HUDEP-2 (cell line): ENCODE measurements around the gene TMEM129.
A peak's percentile ranks its signal among the peaks of the same experiment; 100 is the strongest.
"Not testable (repeated sequence)": the region's sequence is repeated elsewhere in the genome, so short reads cannot be mapped to it uniquely, and the experiment has no call there.

Experiments
- DNase-seq, 76 experiments: peaks; one replicate each; lab custom pipeline; 2025; ENCODE audit not compliant: unreplicated experiment in 76 of 76; lab: John Stamatoyannopoulos, UW

TMEM129 gene

DNA sequence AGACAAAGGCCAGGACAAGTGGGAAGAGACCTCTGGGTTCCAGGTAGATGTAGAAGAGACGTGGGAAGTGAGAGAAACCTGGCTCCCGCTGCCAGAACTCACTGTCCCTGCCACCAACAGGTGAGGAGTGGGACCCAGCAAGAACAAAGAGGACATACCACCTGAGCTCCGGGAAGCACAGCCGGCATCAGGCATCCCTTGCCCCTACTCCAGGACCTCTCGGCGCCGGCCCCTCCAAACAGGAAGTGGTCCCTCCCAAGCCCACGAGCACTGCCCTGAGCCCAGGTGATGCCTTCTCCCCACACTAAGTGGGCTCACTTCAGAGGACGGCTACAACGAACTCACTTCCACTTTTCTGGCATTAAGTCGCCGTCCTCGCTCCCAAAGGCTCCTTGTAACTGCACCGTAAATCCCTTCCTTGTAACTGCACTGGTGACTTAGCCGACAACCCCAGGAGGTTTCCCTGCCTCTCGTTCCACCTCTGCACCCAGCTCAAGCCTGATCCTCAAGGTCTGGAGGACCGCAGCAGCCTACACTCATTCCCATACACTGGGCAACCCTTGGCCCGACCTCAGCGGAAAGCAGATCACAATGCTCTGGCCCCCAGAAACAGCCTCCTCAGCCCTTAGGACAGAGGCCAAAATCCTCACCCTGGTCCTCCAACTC lies 45.9 kb downstream of the TMEM129 start:
- no peak for DNase-seq

DNA sequence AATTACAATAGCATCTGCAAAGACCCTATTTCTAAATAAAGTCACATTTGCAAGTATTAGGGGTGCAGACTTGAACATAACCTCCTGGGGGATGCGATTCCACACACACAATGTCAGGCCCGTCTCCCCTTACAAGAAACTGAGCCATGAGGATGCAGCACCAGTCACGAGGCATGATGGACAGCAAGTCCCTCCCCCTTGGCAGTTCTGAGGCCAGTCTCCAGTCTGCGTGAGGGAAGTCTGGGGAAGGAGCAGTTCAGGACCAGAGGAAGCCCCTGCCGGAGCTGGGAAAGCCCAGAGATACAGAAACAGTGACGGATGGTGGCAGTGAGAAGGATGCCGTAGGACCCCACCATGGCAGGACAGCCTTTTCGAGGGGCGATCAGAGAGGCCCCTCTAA lies 46.4 kb downstream of the TMEM129 start:
- DNase-seq, result no peak

- DNase-seq, result no peak
Observed at GRCh38 chr4:1673671-1674070, 47.5 kb downstream of the TMEM129 start.

- not testable (repeated sequence) for DNase-seq
Observed at GRCh38 chr4:1671011-1671410, 50.1 kb downstream of the TMEM129 start.

DNA sequence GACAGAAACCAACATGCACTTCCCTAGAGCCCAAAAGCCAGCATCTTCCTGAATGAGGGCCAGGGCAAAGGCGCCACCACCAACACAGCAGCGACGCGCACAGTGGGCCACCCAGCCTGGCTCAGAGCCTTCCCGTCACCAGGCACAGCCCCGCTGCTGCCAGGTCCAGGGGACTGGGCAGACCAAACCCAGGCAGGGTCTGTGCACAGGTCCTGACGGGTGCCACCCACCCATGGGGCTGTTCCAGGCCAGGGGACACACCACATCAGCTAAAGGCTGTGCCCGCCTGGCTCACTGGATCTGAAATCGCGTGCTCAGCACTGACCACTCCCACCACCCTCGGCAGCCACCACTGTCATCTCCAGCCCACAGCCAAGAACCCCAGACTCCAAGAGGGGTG lies 50.8 kb downstream of the TMEM129 start:
- DNase-seq, result no peak

DNA sequence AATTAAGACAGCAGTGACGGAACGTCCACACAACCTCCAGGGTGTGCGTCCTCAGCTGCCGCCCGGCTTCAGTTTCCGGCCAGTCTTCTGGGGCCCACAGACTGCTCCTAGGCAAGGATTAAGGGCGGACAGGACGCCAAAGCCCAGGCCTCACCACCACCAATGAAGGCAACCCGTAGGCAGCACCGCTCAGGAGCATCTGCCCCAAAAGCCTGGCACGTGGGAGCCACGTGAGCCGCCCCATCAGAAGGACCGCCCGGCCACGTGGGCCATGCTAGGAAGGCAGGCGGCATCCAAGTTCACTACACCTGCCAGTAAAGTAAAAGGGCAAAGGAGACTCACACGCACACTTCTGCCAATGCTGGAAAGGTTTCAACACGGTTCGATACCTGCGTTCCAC lies 51.3 kb downstream of the TMEM129 start:
- DNase-seq, result no peak

GRCh38 chr4:1669270-1669669 lies 51.9 kb downstream of the TMEM129 start:
- DNase-seq, result no peak

DNA sequence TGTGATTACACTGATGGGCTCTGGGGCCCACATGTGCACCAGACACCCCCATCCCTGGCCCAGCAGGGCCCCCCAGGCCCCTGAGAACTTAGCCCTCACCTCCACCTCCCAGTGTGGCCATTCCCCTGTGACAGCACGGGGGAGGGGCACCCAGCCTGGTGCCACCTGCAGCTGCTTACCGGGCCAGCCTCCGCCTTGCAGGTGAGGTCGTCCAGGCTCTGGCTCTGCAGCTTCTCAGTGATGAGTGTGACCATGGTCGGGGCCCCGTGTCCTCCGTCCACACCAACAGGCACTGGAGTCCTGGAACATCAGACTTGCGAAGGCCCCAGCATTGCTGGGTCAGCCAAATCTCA lies 52.7 kb downstream of the TMEM129 start:
- DNase-seq, result no peak

DNA sequence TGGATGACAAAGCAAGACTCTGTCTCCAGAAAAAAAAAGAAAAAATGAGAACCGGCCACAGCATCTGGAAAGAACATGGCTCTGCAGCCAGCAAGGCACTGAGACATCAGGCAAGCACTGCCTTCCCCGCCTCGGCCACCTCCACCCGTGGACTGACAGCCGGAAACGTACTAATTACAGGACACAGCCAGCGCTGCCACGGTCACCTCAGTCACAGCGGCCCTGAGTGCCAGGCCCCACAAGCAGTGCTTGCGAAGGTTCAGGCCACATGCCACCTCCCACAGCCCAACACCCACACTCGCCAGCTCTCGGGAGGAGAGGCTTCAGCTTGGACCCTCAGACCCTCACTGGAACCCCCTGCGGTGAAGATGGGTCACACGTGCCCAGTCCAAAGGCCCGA lies 53.9 kb downstream of the TMEM129 start:
- no peak for DNase-seq

DNA sequence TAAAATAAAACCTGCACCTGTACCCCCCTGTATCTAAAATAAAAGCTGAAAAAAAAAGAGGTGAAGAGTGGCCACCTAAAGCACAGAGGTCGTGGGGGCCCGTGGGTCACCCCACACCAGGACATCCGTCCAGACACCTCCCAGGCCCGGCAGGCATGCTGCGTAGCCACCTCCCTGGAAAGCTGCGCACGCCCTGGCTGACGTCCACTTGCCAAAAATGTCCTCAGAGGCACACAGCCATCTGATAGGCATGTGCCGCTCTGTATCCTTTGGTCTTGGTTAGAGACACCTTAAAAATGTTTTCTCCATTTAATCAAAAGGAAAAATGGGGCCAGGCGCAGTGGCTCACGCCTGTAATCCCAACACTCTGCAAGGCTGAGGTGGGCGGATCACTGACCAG lies 54.7 kb downstream of the TMEM129 start:
- DNase-seq, result peak in 49 of 76 experiments; percentile 1 to 70 (median 24)
